Fibroblast of skin of left biceps (primary cell): ENCODE measurements around the gene HMGXB4.

Experiments
- DNase-seq, 2 experiments: peaks; one replicate each; pipeline ENCODE4 v3.0.0-alpha.2; 2013; ENCODE audit warnings: low read depth in 2 of 2

HMGXB4 gene

GRCh38 chr22:35258191-35258988 lies 1.1 kb downstream of the HMGXB4 start:
- peak in 1 of 2 experiments; percentile 8 for DNase-seq

- no peak for DNase-seq
These were observed 7.7 kb downstream of the HMGXB4 start for GRCh38 chr22:35264986-35265385.

- no peak for DNase-seq
These were observed 9.0 kb downstream of the HMGXB4 start for GRCh38 chr22:35266277-35266676.

GRCh38 chr22:35269630-35270029 lies 12.3 kb downstream of the HMGXB4 start:
- no peak for DNase-seq

- no peak for DNase-seq
These were observed 17.0 kb downstream of the HMGXB4 start for GRCh38 chr22:35274154-35274871.

- no peak for DNase-seq
These were observed 18.3 kb downstream of the HMGXB4 start for GRCh38 chr22:35275580-35275979.

- no peak for DNase-seq
These were observed 18.7 kb downstream of the HMGXB4 start for GRCh38 chr22:35276019-35276418.

- DNase-seq, result no peak
These were observed 30.8 kb downstream of the HMGXB4 start for GRCh38 chr22:35288116-35288515.

GRCh38 chr22:35292786-35293185 lies 35.5 kb downstream of the HMGXB4 start:
- no peak for DNase-seq

GRCh38 chr22:35296051-35296450 lies 38.8 kb downstream of the HMGXB4 start:
- DNase-seq, result no peak

GRCh38 chr22:35299217-35299672 lies 42.0 kb downstream of the HMGXB4 start:
- DNase-seq, result no peak

- peak; percentile 99 for DNase-seq
These were observed 42.6 kb downstream of the HMGXB4 start, which contains the start of gene TOM1 for GRCh38 chr22:35299673-35300499. TSS of gene TOM1 (plus strand) at chr22:35299894. CDS start at chr22:35299929, 35 bp downstream.

- peak; percentile 83 to 85 for DNase-seq
These were observed 44.1 kb downstream of the HMGXB4 start for GRCh38 chr22:35301372-35301874.

GRCh38 chr22:35303029-35303624 lies 45.8 kb downstream of the HMGXB4 start:
- DNase-seq, result no peak

- DNase-seq, result no peak
These were observed 48.3 kb downstream of the HMGXB4 start for GRCh38 chr22:35305525-35306070.

GRCh38 chr22:35306350-35306967 lies 49.2 kb downstream of the HMGXB4 start:
- DNase-seq, result no peak

- no peak for DNase-seq
These were observed 50.1 kb downstream of the HMGXB4 start for GRCh38 chr22:35307372-35307771.

- DNase-seq, result no peak
These were observed 50.6 kb downstream of the HMGXB4 start for GRCh38 chr22:35307892-35308291.

GRCh38 chr22:35308480-35309021 lies 51.3 kb downstream of the HMGXB4 start:
- DNase-seq, result no peak
